ENCODE measurements around the gene ACOT4. TPM values are rescaled to one million over a fixed set of nuclear protein-coding genes. Genes with fewer than 3 reads are reported as not detected.

The ACOT4 gene
- total RNA-seq, 4 donors from 2014 or later, result 1.7 to 6.5 (median 2.4) TPM

DNA sequence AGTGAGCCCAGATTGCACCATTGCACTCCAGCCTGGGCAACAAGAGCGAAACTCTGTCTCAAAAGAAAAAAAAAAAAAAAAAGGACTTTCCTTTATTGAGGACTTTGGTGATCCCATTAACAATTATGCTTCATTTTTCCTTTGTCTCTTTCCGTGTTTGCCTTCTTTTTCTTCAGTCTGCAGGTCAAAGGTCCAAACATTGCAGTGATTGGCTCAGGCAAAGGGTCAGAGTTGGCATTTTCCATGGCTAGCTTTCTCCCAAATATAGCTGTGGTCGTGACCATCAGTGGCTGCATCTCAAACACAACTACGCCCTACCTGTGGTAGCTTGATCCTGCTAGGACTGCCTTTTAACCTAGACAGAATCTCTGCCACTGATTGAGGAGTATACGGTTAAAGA is 46.2 kb downstream of the ACOT4 start:
- ATAC-seq (ENCODE audit: low FRiP score) (no peak), DNase-seq (ENCODE audit: low spot score) (no peak)
- TF ChIP-seq, protein P1, sequence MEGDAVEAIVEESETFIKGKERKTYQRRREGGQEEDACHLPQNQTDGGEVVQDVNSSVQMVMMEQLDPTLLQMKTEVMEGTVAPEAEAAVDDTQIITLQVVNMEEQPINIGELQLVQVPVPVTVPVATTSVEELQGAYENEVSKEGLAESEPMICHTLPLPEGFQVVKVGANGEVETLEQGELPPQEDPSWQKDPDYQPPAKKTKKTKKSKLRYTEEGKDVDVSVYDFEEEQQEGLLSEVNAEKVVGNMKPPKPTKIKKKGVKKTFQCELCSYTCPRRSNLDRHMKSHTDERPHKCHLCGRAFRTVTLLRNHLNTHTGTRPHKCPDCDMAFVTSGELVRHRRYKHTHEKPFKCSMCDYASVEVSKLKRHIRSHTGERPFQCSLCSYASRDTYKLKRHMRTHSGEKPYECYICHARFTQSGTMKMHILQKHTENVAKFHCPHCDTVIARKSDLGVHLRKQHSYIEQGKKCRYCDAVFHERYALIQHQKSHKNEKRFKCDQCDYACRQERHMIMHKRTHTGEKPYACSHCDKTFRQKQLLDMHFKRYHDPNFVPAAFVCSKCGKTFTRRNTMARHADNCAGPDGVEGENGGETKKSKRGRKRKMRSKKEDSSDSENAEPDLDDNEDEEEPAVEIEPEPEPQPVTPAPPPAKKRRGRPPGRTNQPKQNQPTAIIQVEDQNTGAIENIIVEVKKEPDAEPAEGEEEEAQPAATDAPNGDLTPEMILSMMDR (IDR thresholded peaks at IDR 0.05), result no peak

GRCh38 chr14:73640796-73641365 is 49.2 kb downstream of the ACOT4 start:
- TF ChIP-seq, protein P1 (IDR thresholded peaks at IDR 0.05), result no peak
- DNase-seq (ENCODE audit: low spot score) (no peak), ATAC-seq (ENCODE audit: low FRiP score) (no peak)

GRCh38 chr14:73644531-73645247 is 53.0 kb downstream of the ACOT4 start, which contains the start of gene DNAL1:
TSS of gene DNAL1 (plus strand) at chr14:73644986. CDS start at chr14:73645040, 54 bp downstream.
- peak; percentile 99 for ATAC-seq (ENCODE audit: low FRiP score)
- TF ChIP-seq, protein P1 (IDR thresholded peaks at IDR 0.05), result no peak
- peak; percentile 55 for DNase-seq (ENCODE audit: low spot score)

DNA sequence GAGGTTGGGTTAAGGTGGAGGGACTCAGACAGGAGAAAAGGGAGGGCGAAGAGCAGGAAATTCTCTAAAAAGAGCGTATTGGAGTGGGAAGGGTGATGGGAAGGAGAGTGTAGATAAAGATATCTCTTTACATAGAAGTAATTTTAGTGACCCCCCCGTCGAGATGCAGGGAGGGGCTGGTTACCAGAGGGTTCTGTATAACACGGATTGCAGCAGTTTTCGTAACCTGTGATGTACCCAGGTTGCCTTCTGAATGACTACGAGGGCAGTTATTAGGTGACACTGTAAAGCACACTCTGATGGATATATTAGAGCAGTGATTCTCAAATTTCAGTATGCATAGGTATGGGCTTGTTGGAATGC is 53.6 kb downstream of the ACOT4 start:
- ATAC-seq (ENCODE audit: low FRiP score) (no peak), DNase-seq (ENCODE audit: low spot score) (no peak)
- TF ChIP-seq, protein P1 (IDR thresholded peaks at IDR 0.05), result no peak

Other genes with a start within 250 kb of the ACOT4 start
- gene NUMB, start 133.3 kb upstream of the ACOT4 start, total RNA-seq, result 10 to 100 TPM; 48.2 to 95.4 (median 62.8) TPM
- 10 to 100 TPM; 12.3 to 21.1 (median 13.5) TPM for gene RIOX1, start 100.9 kb upstream of the ACOT4 start, total RNA-seq
- 10 to 100 TPM in 3 of 4 donors, 1 to 10 TPM in 1; 4.9 to 41.6 (median 16.3) TPM for gene ACOT1, start 54.7 kb upstream of the ACOT4 start, total RNA-seq
- under 1 TPM in 3 of 4 donors, not detected in 1; 0.50 to 0.96 (median 0.56) TPM for gene HEATR4, start 32.9 kb upstream of the ACOT4 start, total RNA-seq
- 100 to 1,000 TPM in 2 of 4 donors, 10 to 100 TPM in 2; 22.8 to 238 (median 99.4) TPM for gene ACOT2, start 22.7 kb upstream of the ACOT4 start, total RNA-seq
- gene ACOT6, start 20.6 kb downstream of the ACOT4 start, total RNA-seq, result under 1 TPM in 1 of 4 donors, not detected in 3; 0.63 TPM
- 10 to 100 TPM in 1 of 4 donors, 1 to 10 TPM in 3; 7.7 to 11.5 (median 8.1) TPM for gene DNAL1, start 53.1 kb downstream of the ACOT4 start, total RNA-seq
- gene PNMA1, start 122.5 kb downstream of the ACOT4 start, total RNA-seq, result 10 to 100 TPM; 14.8 to 22.6 (median 20.1) TPM

All from omental fat pad (tissue), 4 donors.